Amniotic epithelial cell (primary cell): Measurements from ENCODE around the gene FBH1.
A peak's percentile ranks its signal among the peaks of the same experiment; 100 is the strongest.
"Not testable (repeated sequence)": the region's sequence is repeated elsewhere in the genome, so short reads cannot be mapped to it uniquely, and the experiment has no call there.

Experiments used
- DNase-seq: peaks from one replicate; pipeline ENCODE4 v3.0.0-alpha.2; 2010; ENCODE audit warnings: low read depth

Gene FBH1

GRCh38 chr10:5941579-5941978, 51.5 kb downstream of the FBH1 start:
- no peak for DNase-seq

GRCh38 chr10:5942001-5942400, 52.0 kb downstream of the FBH1 start:
- DNase-seq: no peak

- DNase-seq: no peak
Measured at GRCh38 chr10:5942474-5942873, 52.4 kb downstream of the FBH1 start.

GRCh38 chr10:5943536-5943935, 53.5 kb downstream of the FBH1 start:
- DNase-seq: peak; percentile 36

GRCh38 chr10:5944389-5945189, 54.5 kb downstream of the FBH1 start:
- DNase-seq: peak; percentile 100

- DNase-seq: no peak
Measured at GRCh38 chr10:5945190-5945509, 55.1 kb downstream of the FBH1 start.

- DNase-seq: peak; percentile 79
Measured at GRCh38 chr10:5945561-5946418, 55.7 kb downstream of the FBH1 start.

GRCh38 chr10:5946419-5946775, 56.4 kb downstream of the FBH1 start:
- DNase-seq: not testable (repeated sequence)

GRCh38 chr10:5946786-5947185, 56.7 kb downstream of the FBH1 start:
- no peak for DNase-seq

- peak; percentile 33 for DNase-seq
Measured at GRCh38 chr10:5947471-5948207, 57.6 kb downstream of the FBH1 start.

- DNase-seq: no peak
Measured at GRCh38 chr10:5948208-5948585, 58.2 kb downstream of the FBH1 start.

GRCh38 chr10:5949009-5949759, 59.1 kb downstream of the FBH1 start:
- peak; percentile 60 for DNase-seq

GRCh38 chr10:5951167-5951711, 61.2 kb downstream of the FBH1 start:
- peak; percentile 48 for DNase-seq

- DNase-seq: no peak
Measured at GRCh38 chr10:5951721-5952407, 61.8 kb downstream of the FBH1 start.

- DNase-seq: no peak
Measured at GRCh38 chr10:5952731-5953385, 62.8 kb downstream of the FBH1 start.

- no peak for DNase-seq
Measured at GRCh38 chr10:5953676-5954075, 63.6 kb downstream of the FBH1 start.

- no peak for DNase-seq
Measured at GRCh38 chr10:5956146-5956936, 66.3 kb downstream of the FBH1 start.

GRCh38 chr10:5958077-5958476, 68.0 kb downstream of the FBH1 start:
- DNase-seq: no peak

GRCh38 chr10:5958675-5959074, 68.6 kb downstream of the FBH1 start:
- no peak for DNase-seq

- DNase-seq: no peak
Measured at GRCh38 chr10:5959142-5959541, 69.1 kb downstream of the FBH1 start.
